ENCODE results near the gene PHLDB3.

Gene PHLDB3

DNA sequence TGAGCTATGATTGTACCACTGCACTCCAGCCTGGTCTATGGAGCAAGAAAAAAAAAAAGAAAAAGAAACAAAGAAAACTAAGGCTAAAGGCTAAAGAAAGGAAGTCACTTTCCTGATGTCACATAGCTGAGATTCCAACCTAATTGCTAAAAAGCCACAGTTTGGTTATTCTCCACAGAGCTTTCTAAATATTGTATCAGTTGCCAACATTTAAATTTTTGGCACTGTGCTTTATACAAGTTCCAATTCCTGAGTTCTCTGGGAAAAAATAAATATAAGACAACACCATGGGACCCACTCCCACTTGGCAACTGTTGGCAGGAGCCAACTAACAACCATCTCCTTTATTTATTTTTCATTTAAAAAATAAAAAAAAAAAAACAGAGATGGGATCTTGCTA, 27.9 kb downstream of the PHLDB3 start:
- H3K27me3 Mint-ChIP-seq, result no peaks in the 10 kb centered on the region
- DNase-seq (no peak), ATAC-seq (replicated peaks) (no peak)
- H3K36me3 Mint-ChIP-seq, result peaks cover 7 to 19% of the 10 kb centered on the region in 2 donors
- peak overlapping the region; percentile 31 for H3K27ac Mint-ChIP-seq
- no peaks in the 10 kb centered on the region for H3K9me3 Mint-ChIP-seq
- peaks cover 0 to 12% of the 10 kb centered on the region in 2 donors for H3K4me1 Mint-ChIP-seq
- no peak overlapping the region for H3K4me3 Mint-ChIP-seq

DNA sequence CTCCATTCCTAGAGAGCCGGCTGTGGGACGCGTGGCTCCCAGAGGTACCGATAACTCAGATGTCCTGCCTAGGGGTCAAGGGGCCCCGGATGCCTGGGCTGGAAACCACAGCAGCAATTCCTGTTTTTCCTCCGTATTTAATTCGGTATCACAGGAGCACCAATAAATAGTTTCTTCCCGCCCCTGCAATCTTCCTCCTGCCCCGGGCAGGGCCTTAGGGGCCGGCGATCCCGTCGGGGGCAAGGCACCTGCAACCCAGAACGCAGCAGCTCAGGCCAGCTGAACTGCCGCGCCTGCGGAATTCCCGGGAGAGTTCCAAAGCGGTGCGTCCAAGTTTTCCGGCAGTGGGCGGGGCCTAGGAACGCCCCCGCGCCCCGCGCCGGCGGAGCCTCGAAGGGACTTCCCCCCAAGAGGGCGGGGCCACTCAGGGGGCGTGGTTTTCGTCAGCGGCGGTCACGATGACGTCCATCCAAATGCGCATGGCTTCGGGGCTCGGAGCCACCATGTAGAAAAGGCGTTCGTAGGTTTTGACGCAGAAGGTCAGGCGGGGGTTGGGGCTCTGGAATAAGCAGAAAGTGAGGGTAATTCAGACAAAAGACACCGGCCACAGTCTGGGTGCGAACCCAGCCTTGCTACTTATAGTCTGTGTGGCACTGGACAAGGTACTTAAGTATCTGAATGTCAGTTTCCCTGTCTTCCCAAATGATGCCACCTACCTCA, 29.4 kb downstream of the PHLDB3 start:
- H3K27ac Mint-ChIP-seq, result peak overlapping the region; percentile 73
- H3K36me3 Mint-ChIP-seq, result peaks cover 7 to 13% of the 10 kb centered on the region in 2 donors
- H3K4me3 Mint-ChIP-seq, result peak overlapping the region; percentile 81 to 86
- ATAC-seq (replicated peaks) (peak; percentile 94), DNase-seq (peak; percentile 85)
- peaks cover 0 to 12% of the 10 kb centered on the region in 2 donors for H3K4me1 Mint-ChIP-seq
- H3K9me3 Mint-ChIP-seq, result no peaks in the 10 kb centered on the region
- no peaks in the 10 kb centered on the region for H3K27me3 Mint-ChIP-seq

- H3K4me1 Mint-ChIP-seq, result peaks cover 0 to 12% of the 10 kb centered on the region in 2 donors
- H3K36me3 Mint-ChIP-seq, result peaks cover 7 to 13% of the 10 kb centered on the region in 2 donors
- DNase-seq, result no peak
- H3K27me3 Mint-ChIP-seq, result no peaks in the 10 kb centered on the region
- H3K27ac Mint-ChIP-seq, result no peak overlapping the region
- no peaks in the 10 kb centered on the region for H3K9me3 Mint-ChIP-seq
- no peak for ATAC-seq (replicated peaks)
- no peak overlapping the region for H3K4me3 Mint-ChIP-seq
Measured at GRCh38 chr19:43474487-43474886, 30.1 kb downstream of the PHLDB3 start.

GRCh38 chr19:43471091-43471490, 33.5 kb downstream of the PHLDB3 start:
- H3K4me1 Mint-ChIP-seq, result peaks cover 2 to 12% of the 10 kb centered on the region in 2 donors
- DNase-seq (no peak), ATAC-seq (replicated peaks) (no peak)
- no peaks in the 10 kb centered on the region for H3K9me3 Mint-ChIP-seq
- no peak overlapping the region for H3K4me3 Mint-ChIP-seq
- no peak overlapping the region for H3K27ac Mint-ChIP-seq
- peaks cover 2% of the 10 kb centered on the region in 2 donors for H3K27me3 Mint-ChIP-seq
- peaks cover 0 to 3% of the 10 kb centered on the region in 2 donors for H3K36me3 Mint-ChIP-seq

- Mint-ChIP-seq H3K27ac (no peak overlapping the region), H3K4me3 (no peak overlapping the region), H3K36me3 (peaks cover 0 to under 1% of the 10 kb centered on the region in 2 donors), H3K9me3 (no peaks in the 10 kb centered on the region), H3K4me1 (peaks cover 2 to 4% of the 10 kb centered on the region in 2 donors), H3K27me3 (peaks cover 10% of the 10 kb centered on the region in 2 donors)
- ATAC-seq (replicated peaks) (no peak), DNase-seq (no peak)
Measured at GRCh38 chr19:43470288-43470687, 34.3 kb downstream of the PHLDB3 start.

GRCh38 chr19:43469160-43469480, 35.4 kb downstream of the PHLDB3 start:
- Mint-ChIP-seq H3K4me1 (peaks cover 7% of the 10 kb centered on the region in 2 donors), H3K36me3 (no peaks in the 10 kb centered on the region), H3K27ac (no peak overlapping the region), H3K27me3 (peaks cover 10 to 22% of the 10 kb centered on the region in 2 donors), H3K4me3 (no peak overlapping the region), H3K9me3 (no peaks in the 10 kb centered on the region)
- DNase-seq (no peak), ATAC-seq (replicated peaks) (no peak)

DNA sequence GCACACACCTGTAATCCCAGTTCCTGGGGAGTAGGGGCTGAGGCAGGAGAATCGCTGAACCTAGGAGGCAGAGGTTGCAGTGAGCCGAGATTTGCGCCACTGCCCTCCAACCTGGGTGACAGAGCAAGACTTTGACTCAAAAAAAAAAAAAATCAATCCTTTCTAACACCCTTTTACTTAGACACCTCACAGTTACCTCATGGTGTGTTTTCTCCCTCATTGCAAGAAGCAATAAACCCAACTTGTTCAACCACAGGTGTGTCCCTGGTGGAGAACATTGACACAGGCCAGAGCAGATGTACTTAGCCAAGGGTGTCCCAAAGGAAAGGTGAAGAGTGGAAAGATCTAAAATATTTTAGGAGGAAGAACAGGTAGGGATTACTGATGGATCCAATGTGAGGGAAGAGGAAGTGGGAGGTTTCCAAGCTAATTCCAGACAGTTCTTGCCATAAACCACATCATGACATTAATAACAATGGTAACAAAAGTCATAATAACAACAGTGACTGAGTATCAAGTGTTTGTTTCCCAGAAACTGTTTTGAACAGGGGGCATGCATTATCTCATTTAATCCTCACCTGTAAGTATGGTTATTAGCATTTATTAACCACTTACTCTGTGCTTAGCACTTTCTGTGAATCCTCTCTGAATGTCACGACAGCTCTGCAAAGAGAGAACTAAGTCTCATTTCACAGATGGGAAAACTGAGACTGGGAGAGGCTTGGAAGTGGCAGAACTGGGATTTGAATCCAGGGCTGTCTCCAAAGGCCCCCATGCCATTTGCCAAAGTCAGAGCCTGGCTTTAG, 36.0 kb downstream of the PHLDB3 start:
- Mint-ChIP-seq H3K4me3 (no peak overlapping the region), H3K27me3 (peaks cover 10 to 22% of the 10 kb centered on the region in 2 donors), H3K9me3 (no peaks in the 10 kb centered on the region), H3K4me1 (peaks cover 7 to 13% of the 10 kb centered on the region in 2 donors), H3K27ac (no peak overlapping the region), H3K36me3 (no peaks in the 10 kb centered on the region)
- DNase-seq (no peak), ATAC-seq (replicated peaks) (no peak)

GRCh38 chr19:43467730-43468129, 36.8 kb downstream of the PHLDB3 start:
- no peak for ATAC-seq (replicated peaks)
- no peak for DNase-seq
- H3K9me3 Mint-ChIP-seq, result no peaks in the 10 kb centered on the region
- H3K36me3 Mint-ChIP-seq, result no peaks in the 10 kb centered on the region
- H3K4me3 Mint-ChIP-seq, result no peak overlapping the region
- H3K27me3 Mint-ChIP-seq, result peaks cover 10 to 22% of the 10 kb centered on the region in 2 donors
- H3K27ac Mint-ChIP-seq, result no peak overlapping the region
- H3K4me1 Mint-ChIP-seq, result peaks cover 7 to 21% of the 10 kb centered on the region in 2 donors

DNA sequence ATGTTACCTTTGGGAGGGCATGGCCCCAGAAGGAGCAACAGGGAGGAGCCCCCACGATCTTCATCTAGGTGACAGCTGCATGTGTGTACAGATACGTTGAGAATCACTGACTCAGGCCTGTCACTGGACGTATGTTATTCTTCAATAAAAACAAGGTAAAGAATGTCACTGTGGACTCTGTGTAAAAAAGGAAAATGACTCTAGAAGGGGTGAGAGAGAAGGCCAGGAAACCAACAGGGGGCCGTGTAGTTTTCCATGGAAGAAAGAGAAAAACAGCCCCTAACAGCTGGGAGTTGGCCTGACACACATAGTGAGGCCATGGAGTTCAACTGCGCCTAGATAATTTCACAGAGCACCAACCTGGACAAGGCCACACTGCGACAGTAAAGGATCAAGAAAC, 37.3 kb downstream of the PHLDB3 start:
- no peak for DNase-seq
- H3K27me3 Mint-ChIP-seq, result peaks cover 10 to 22% of the 10 kb centered on the region in 2 donors
- H3K27ac Mint-ChIP-seq, result no peak overlapping the region
- ATAC-seq (replicated peaks), result no peak
- H3K4me1 Mint-ChIP-seq, result peaks cover 8 to 25% of the 10 kb centered on the region in 2 donors
- no peaks in the 10 kb centered on the region for H3K9me3 Mint-ChIP-seq
- H3K4me3 Mint-ChIP-seq, result no peak overlapping the region
- no peaks in the 10 kb centered on the region for H3K36me3 Mint-ChIP-seq

- H3K9me3 Mint-ChIP-seq, result no peaks in the 10 kb centered on the region
- no peak for ATAC-seq (replicated peaks)
- H3K4me1 Mint-ChIP-seq, result peaks cover 12 to 30% of the 10 kb centered on the region in 2 donors
- no peak overlapping the region for H3K27ac Mint-ChIP-seq
- no peak for DNase-seq
- H3K27me3 Mint-ChIP-seq, result peaks cover 10 to 22% of the 10 kb centered on the region in 2 donors
- no peaks in the 10 kb centered on the region for H3K36me3 Mint-ChIP-seq
- H3K4me3 Mint-ChIP-seq, result no peak overlapping the region
Measured at GRCh38 chr19:43466793-43467192, 37.8 kb downstream of the PHLDB3 start.

DNA sequence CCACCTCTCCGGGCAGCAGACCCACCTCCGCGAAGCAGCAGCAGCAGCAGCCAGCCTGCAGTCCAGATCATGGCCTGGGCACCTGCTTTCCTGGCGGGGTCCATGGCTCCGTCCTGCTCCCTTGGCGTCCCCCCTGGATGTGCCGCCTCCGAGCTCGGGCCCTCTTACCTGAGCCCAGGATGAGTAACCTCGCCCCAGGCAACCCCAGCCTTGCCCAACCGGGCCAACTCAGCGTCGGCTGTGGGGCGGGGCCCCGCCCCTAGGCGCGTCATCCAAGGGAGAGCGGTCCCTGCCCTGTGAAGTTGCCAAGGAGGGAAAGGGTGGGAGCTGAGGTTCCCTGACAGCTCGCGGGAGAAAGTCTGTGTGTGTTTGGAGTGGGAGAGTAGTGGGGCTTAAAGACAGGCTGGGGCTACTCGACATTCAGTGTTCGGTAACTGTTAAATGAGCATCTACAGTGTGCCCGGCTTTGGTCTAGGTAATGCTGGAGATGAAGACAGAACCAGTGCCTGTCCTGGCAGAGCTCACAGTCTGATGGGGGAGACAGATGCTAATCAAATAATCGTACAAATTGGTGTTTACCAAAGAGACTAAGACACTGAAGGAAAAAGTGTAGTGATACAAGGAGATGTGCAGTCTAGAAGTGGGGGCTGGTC, 39.0 kb downstream of the PHLDB3 start, which contains the start of gene LYPD3:
TSS of gene LYPD3 (minus strand) at position 141 of the 653 bp plus-strand sequence. CDS start at position 104, 37 bp downstream.
- H3K36me3 Mint-ChIP-seq, result no peaks in the 10 kb centered on the region
- ATAC-seq (replicated peaks), result no peak
- no peak within 1 kb of the TSS for H3K27ac Mint-ChIP-seq
- H3K4me1 Mint-ChIP-seq, result peaks cover 18 to 41% of the 10 kb centered on the region in 2 donors
- no peak for DNase-seq
- peak within 1 kb of the TSS; percentile 88 to 92 for H3K4me3 Mint-ChIP-seq
- no peaks in the 10 kb centered on the region for H3K9me3 Mint-ChIP-seq
- H3K27me3 Mint-ChIP-seq, result peaks cover 10 to 28% of the 10 kb centered on the region in 2 donors

DNA sequence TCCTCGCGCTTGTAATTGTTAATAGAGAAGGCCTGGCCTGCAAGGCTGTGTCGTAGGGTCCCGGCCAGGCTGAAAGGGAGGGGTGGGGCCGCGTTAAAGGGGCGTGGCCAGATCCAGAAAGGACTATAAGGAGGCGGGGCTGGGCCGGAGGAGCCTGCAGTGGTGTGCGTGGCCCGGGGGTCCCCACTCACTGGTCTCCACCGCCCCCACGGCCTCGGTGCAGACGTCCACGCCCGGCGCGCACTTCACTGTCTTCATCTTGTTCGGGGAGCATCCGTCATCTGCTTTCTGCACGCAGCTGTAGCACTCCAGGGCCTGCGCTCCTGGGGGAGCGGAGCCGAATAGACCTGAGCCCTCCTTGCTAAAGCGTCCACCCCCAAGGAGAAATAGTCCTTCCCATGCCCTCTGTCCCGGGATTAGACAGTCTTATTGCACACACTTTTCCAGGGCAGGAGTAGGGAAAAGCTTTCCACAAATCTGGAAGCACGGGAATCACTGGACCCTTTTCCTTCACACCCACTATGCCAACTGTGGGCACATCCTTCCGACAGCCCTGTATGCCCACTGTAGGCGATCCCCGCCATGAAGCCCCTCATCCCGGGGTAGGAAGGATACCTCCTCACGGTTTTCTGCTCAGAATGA, 40.3 kb downstream of the PHLDB3 start:
- H3K4me1 Mint-ChIP-seq, result peaks cover 18 to 41% of the 10 kb centered on the region in 2 donors
- ATAC-seq (replicated peaks) (peak; percentile 48 to 53), DNase-seq (no peak)
- H3K27ac Mint-ChIP-seq, result peak overlapping the region; percentile 70
- H3K9me3 Mint-ChIP-seq, result no peaks in the 10 kb centered on the region
- H3K27me3 Mint-ChIP-seq, result peaks cover 10 to 28% of the 10 kb centered on the region in 2 donors
- no peaks in the 10 kb centered on the region for H3K36me3 Mint-ChIP-seq
- peak overlapping the region; percentile 88 to 92 for H3K4me3 Mint-ChIP-seq

DNA sequence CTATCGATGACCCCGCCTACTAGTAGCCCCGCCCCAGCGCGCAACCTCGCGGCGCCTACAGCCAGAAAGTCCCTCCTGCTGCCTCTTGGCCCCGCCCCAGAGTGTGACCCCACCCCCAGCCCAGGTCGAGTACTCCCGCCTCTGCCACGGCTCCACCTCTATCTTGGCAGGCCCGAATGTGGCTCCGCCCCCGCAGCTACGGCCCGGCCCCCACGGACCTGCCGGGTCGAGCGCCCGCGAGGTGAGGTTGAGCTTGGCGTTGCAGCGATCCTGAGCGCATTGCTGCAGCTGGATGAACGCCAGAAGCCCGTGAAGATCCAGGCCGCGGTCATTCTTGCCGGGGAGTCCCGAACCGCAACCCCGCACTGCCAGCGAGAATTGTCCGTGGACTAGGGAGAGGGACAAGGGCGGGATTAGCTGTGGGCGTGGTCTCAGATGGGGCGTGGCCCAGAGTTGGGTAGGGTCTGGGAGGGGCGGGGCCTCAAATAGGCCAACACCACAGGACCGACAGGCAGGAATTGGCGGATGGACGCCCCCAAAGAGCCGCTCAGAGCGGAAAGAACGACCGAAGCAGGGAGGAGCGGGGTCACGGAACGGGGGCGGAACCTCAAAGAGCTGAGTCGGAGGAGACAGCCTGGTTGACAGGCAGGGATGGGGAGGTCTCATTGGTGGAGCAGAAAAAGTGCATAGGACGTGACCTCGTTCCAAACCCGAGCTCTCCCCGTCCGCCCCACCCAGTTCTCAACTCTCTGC, 41.0 kb downstream of the PHLDB3 start:
- H3K4me1 Mint-ChIP-seq, result peaks cover 18 to 41% of the 10 kb centered on the region in 2 donors
- H3K27me3 Mint-ChIP-seq, result peaks cover 10 to 28% of the 10 kb centered on the region in 2 donors

More for the DNA sequence above, 41.0 kb downstream of the PHLDB3 start:
- ATAC-seq (replicated peaks), result peak; percentile 90 to 93
- no peaks in the 10 kb centered on the region for H3K36me3 Mint-ChIP-seq
- peak; percentile 94 for DNase-seq
- no peaks in the 10 kb centered on the region for H3K9me3 Mint-ChIP-seq
- H3K4me3 Mint-ChIP-seq, result peak overlapping the region; percentile 88 to 92
- H3K27ac Mint-ChIP-seq, result peak overlapping the region; percentile 70
